ENCODE measurements around the gene TSC22D3.

Gene TSC22D3

GRCh38 chrX:107726816-107727534 lies 48.6 kb downstream of the TSC22D3 start:
- no peak for TF ChIP-seq CTCF (IDR thresholded peaks at IDR 0.05)

- TF ChIP-seq CTCF (IDR thresholded peaks at IDR 0.05): no peak
These were observed 49.6 kb downstream of the TSC22D3 start for GRCh38 chrX:107725761-107726555.

GRCh38 chrX:107724653-107725052 lies 50.9 kb downstream of the TSC22D3 start:
- TF ChIP-seq CTCF (IDR thresholded peaks at IDR 0.05): no peak

GRCh38 chrX:107723511-107723910 lies 52.1 kb downstream of the TSC22D3 start:
- TF ChIP-seq CTCF (IDR thresholded peaks at IDR 0.05): no peak

GRCh38 chrX:107721966-107722707 lies 53.5 kb downstream of the TSC22D3 start:
- no peak for TF ChIP-seq CTCF (IDR thresholded peaks at IDR 0.05)

GRCh38 chrX:107721318-107721717 lies 54.3 kb downstream of the TSC22D3 start:
- TF ChIP-seq CTCF (IDR thresholded peaks at IDR 0.05): no peak

GRCh38 chrX:107718156-107718621 lies 57.4 kb downstream of the TSC22D3 start:
- peak; percentile 58 for TF ChIP-seq CTCF (IDR thresholded peaks at IDR 0.05)

All from LNCAP (cell line).